HG02798 (cell line): ENCODE data around the gene RGS6.
A peak's percentile ranks its signal among the peaks of the same experiment; 100 is the strongest.
"Not testable (repeated sequence)": the region's sequence is repeated elsewhere in the genome, so short reads cannot be mapped to it uniquely, and the experiment has no call there.

ENCODE experiments used
- ATAC-seq: cut with Tn5 transposase; IDR thresholded peaks from one replicate; pipeline ENCODE4 v1.9.1; 2021; ENCODE audit warnings: mild to moderate bottlenecking; ENCODE audit not compliant: unreplicated experiment, poor library complexity

The RGS6 gene

GRCh38 chr14:72476657-72477499, 544.6 kb downstream of the RGS6 start:
- peak; percentile 82 for ATAC-seq

- ATAC-seq: not testable (repeated sequence)
Observed at GRCh38 chr14:72477578-72477977, 545.3 kb downstream of the RGS6 start.

GRCh38 chr14:72478471-72478893, 546.3 kb downstream of the RGS6 start:
- no peak for ATAC-seq

GRCh38 chr14:72479461-72479931, 547.3 kb downstream of the RGS6 start:
- ATAC-seq: peak; percentile 28

- no peak for ATAC-seq
Observed at GRCh38 chr14:72480464-72481243, 548.4 kb downstream of the RGS6 start.

GRCh38 chr14:72483311-72483710, 551.1 kb downstream of the RGS6 start:
- no peak for ATAC-seq

GRCh38 chr14:72485695-72486094, 553.5 kb downstream of the RGS6 start:
- ATAC-seq: no peak

GRCh38 chr14:72488514-72488913, 556.3 kb downstream of the RGS6 start:
- no peak for ATAC-seq

GRCh38 chr14:72492196-72492595, 560.0 kb downstream of the RGS6 start:
- ATAC-seq: no peak

GRCh38 chr14:72495668-72496067, 563.4 kb downstream of the RGS6 start:
- no peak for ATAC-seq

- ATAC-seq: no peak
Observed at GRCh38 chr14:72498646-72499045, 566.4 kb downstream of the RGS6 start.

- ATAC-seq: no peak
Observed at GRCh38 chr14:72499746-72500145, 567.5 kb downstream of the RGS6 start.

- ATAC-seq: no peak
Observed at GRCh38 chr14:72500234-72500838, 568.1 kb downstream of the RGS6 start.

- ATAC-seq: no peak
Observed at GRCh38 chr14:72501439-72501838, 569.2 kb downstream of the RGS6 start.

- ATAC-seq: no peak
Observed at GRCh38 chr14:72503271-72503670, 571.0 kb downstream of the RGS6 start.

- ATAC-seq: no peak
Observed at GRCh38 chr14:72503696-72504368, 571.6 kb downstream of the RGS6 start.

GRCh38 chr14:72510566-72510965, 578.3 kb downstream of the RGS6 start:
- ATAC-seq: no peak

- no peak for ATAC-seq
Observed at GRCh38 chr14:72512281-72512680, 580.1 kb downstream of the RGS6 start.

- no peak for ATAC-seq
Observed at GRCh38 chr14:72512925-72513324, 580.7 kb downstream of the RGS6 start.

- ATAC-seq: no peak
Observed at GRCh38 chr14:72513346-72513745, 581.1 kb downstream of the RGS6 start.
